Neural progenitor cell (in vitro differentiated cells): ENCODE measurements around the gene ZNF280C. TPM values are rescaled to one million over a fixed set of nuclear protein-coding genes. Genes with fewer than 3 reads are reported as not detected.

Source experiments
- DNase-seq: peaks from one replicate; pipeline ENCODE4 v3.0.0-alpha.2; 2016; ENCODE audit warnings: low spot score
- H2AFZ ChIP-seq: fragments of 200-600 bp; sonication (generic); replicated peaks from 2 replicates; pipeline ENCODE4 v1.6.1; 2016; ENCODE audit warnings: antibody characterized with exemption
- H3F3A ChIP-seq: fragments of 200-600 bp; sonication (generic); 2 replicates; pipeline ENCODE4 v1.6.1; 2016; ENCODE audit warnings: antibody characterized with exemption, low read depth
- H3K27ac ChIP-seq: fragments of 200-600 bp; sonication (generic); 2 replicates; pipeline ENCODE4 v1.5.1; 2016; ENCODE audit warnings: mild to moderate bottlenecking
- H3K27me3 ChIP-seq: fragments of 200-600 bp; sonication (generic); 2 replicates; pipeline ENCODE4 v1.6.1; 2016; ENCODE audit warnings: mild to moderate bottlenecking, moderate library complexity
- H3K36me3 ChIP-seq: fragments of 200-600 bp; sonication (generic); 2 replicates; pipeline ENCODE4 v1.5.1; 2016
- H3K4me1 ChIP-seq: fragments of 200-600 bp; sonication (generic); 2 replicates; pipeline ENCODE4 v1.6.1; 2016; ENCODE audit warnings: mixed run types
- H3K4me2 ChIP-seq: fragments of 200-600 bp; sonication (generic); 2 replicates; pipeline ENCODE4 v1.6.1; 2016
- H3K4me3 ChIP-seq: fragments of 200-600 bp; sonication (generic); 2 replicates; pipeline ENCODE4 v1.5.1; 2016
- H3K79me2 ChIP-seq: fragments of 200-600 bp; sonication (generic); 2 replicates; pipeline ENCODE4 v1.6.1; 2016; ENCODE audit warnings: low read depth
- H3K9ac ChIP-seq: fragments of 200-600 bp; sonication (generic); 2 replicates; pipeline ENCODE4 v1.6.1; 2016
- H3K9me3 ChIP-seq: fragments of 200-600 bp; sonication (generic); 2 replicates; pipeline ENCODE4 v1.5.1; 2016; ENCODE audit warnings: low read depth
- H4K20me1 ChIP-seq: fragments of 200-600 bp; sonication (generic); 2 replicates; pipeline ENCODE4 v1.6.1; 2016; ENCODE audit warnings: low read depth
- H3K27ac Mint-ChIP-seq: 3 replicates; pipeline ENCODE4 v1.8.0; 2021; ENCODE audit warnings: mixed read lengths
- H3K27me3 Mint-ChIP-seq: 2 replicates; pipeline ENCODE4 v1.8.0; 2022; ENCODE audit warnings: low read depth, mild to moderate bottlenecking, inconsistent platforms, moderate library complexity, mixed read lengths; ENCODE audit not compliant: insufficient read depth
- H3K36me3 Mint-ChIP-seq: 3 replicates; pipeline ENCODE4 v1.8.0; 2021; ENCODE audit warnings: mixed read lengths
- H3K4me1 Mint-ChIP-seq: 3 replicates; pipeline ENCODE4 v1.8.0; 2021; ENCODE audit warnings: mixed read lengths
- H3K4me3 Mint-ChIP-seq: 3 replicates; pipeline ENCODE4 v1.8.0; 2021; ENCODE audit warnings: mild to moderate bottlenecking, moderate library complexity, mixed read lengths
- H3K9me3 Mint-ChIP-seq: 3 replicates; pipeline ENCODE4 v1.8.0; 2020; ENCODE audit warnings: mixed read lengths
- EZH2 ChIP-seq: fragments of 200-600 bp; sonication (generic); IDR thresholded peaks from 2 replicates; pipeline ENCODE4 v1.6.1; 2017; ENCODE audit warnings: antibody characterized with exemption, mild to moderate bottlenecking, moderate library complexity
- EZH2phosphoT487 ChIP-seq: fragments of 200-600 bp; sonication (generic); IDR thresholded peaks from 2 replicates; pipeline ENCODE4 v1.6.1; 2017; ENCODE audit warnings: antibody characterized with exemption
- total RNA-seq: library from RNA; depleted of rRNA; stranded (reverse); fragments of >200 nt; gene quantifications from 2 replicates; pipeline ENCODE4 v1.2.3, GENCODE V29; 2015; ENCODE audit warnings: low replicate concordance
- TF ChIP-seq, protein P1 (sequence below): fragments of 200-600 bp; sonication (generic); IDR thresholded peaks from 2 replicates; pipeline ENCODE4 v1.5.1; 2017; ENCODE audit warnings: antibody characterized with exemption, mild to moderate bottlenecking

The ZNF280C gene
- total RNA-seq, 1 donor from 2014 or later = 41.8 TPM

DNA sequence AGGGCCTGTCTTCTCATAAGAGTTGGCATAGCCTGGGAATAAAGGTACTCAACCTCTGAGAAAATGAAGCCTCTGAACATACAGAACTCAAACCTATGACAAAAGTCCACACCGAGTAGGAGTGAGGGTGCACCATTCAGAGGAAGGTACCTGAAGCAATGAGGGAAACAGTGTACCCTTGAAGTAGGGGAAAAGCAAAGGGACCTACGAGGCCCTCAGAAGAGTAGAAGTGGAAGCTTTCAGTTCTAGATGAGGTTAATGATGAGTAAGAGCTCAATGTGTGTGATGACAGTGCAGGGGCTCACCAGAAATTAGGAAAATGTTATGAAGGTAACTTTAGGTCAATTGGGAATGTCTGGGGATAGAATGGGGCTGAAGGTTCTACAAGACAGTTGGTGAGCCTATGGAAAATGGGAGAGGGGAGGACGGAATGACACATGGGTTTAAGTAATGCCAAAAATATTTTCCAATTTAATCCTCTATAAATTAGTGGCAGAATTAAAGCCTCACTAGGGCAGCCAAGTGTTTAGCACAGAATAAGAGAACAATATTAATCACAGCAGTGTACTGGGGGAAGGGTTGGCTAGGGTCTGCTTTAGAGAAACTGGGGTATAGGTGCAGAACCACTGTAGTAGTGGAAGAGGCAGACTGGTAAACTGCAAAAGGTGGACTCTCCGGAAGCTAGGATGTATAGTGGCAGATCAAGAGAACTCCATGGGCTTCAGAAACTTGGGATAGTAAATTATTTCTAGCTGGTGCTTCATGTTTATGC, 57.1 kb downstream of the ZNF280C start:
- no peak for DNase-seq
- TF ChIP-seq, protein P1, sequence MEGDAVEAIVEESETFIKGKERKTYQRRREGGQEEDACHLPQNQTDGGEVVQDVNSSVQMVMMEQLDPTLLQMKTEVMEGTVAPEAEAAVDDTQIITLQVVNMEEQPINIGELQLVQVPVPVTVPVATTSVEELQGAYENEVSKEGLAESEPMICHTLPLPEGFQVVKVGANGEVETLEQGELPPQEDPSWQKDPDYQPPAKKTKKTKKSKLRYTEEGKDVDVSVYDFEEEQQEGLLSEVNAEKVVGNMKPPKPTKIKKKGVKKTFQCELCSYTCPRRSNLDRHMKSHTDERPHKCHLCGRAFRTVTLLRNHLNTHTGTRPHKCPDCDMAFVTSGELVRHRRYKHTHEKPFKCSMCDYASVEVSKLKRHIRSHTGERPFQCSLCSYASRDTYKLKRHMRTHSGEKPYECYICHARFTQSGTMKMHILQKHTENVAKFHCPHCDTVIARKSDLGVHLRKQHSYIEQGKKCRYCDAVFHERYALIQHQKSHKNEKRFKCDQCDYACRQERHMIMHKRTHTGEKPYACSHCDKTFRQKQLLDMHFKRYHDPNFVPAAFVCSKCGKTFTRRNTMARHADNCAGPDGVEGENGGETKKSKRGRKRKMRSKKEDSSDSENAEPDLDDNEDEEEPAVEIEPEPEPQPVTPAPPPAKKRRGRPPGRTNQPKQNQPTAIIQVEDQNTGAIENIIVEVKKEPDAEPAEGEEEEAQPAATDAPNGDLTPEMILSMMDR = no peak
- TF ChIP-seq EZH2phosphoT487 (no peak), EZH2 (no peak)
- Mint-ChIP-seq H3K27me3 (no peaks in the 10 kb centered on the region), H3K9me3 (no peaks in the 10 kb centered on the region), H3K36me3 (peaks cover 55% of the 10 kb centered on the region), H3K4me3 (no peak overlapping the region), H3K4me1 (no peaks in the 10 kb centered on the region), H3K27ac (no peak overlapping the region)
- no peaks in the 10 kb centered on the region for H3K9me3 ChIP-seq
- no peaks in the 10 kb centered on the region for H4K20me1 ChIP-seq
- H3K27ac ChIP-seq = no peak overlapping the region
- H3K4me2 ChIP-seq = no peak overlapping the region
- no peaks in the 10 kb centered on the region for H3K4me1 ChIP-seq
- H3K79me2 ChIP-seq = no peaks in the 10 kb centered on the region
- H3K4me3 ChIP-seq = no peak overlapping the region
- H3K36me3 ChIP-seq = peaks cover 29% of the 10 kb centered on the region
- no peak overlapping the region for H3K9ac ChIP-seq
- H2AFZ ChIP-seq = no peak overlapping the region
- H3K27me3 ChIP-seq = no peaks in the 10 kb centered on the region
- no peaks in the 10 kb centered on the region for H3F3A ChIP-seq

DNA sequence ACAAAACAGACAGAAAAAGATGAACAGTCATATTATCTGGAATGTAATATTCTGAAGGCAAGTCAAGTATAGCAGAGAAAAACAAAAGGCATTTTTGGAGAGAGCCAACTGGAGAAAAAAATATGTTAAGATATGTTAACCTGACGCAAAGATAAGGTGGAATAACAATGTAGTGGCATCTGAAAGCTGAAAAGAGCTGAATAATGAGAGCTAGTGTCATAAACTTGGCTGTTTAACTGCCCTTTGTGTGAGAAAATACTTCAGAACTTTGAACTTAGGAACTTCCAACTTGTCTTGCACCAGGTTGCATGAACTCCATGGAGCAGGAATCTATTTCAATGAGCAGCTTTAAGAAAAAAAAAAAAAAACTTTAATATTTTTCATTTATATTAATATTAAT, 64.1 kb downstream of the ZNF280C start:
- H3K9me3 Mint-ChIP-seq = no peaks in the 10 kb centered on the region
- no peaks in the 10 kb centered on the region for H4K20me1 ChIP-seq
- no peaks in the 10 kb centered on the region for H3K27me3 Mint-ChIP-seq
- no peaks in the 10 kb centered on the region for H3K4me1 ChIP-seq
- no peak for DNase-seq
- TF ChIP-seq EZH2phosphoT487 = no peak
- no peak for TF ChIP-seq EZH2
- TF ChIP-seq, protein P1 = no peak
- H3K4me1 Mint-ChIP-seq = no peaks in the 10 kb centered on the region
- H3K27me3 ChIP-seq = no peaks in the 10 kb centered on the region
- no peak overlapping the region for H3K27ac ChIP-seq
- H3K27ac Mint-ChIP-seq = no peak overlapping the region
- peaks cover 5% of the 10 kb centered on the region for H3K9me3 ChIP-seq
- no peak overlapping the region for H2AFZ ChIP-seq
- H3K9ac ChIP-seq = no peak overlapping the region
- peaks cover 31% of the 10 kb centered on the region for H3K36me3 Mint-ChIP-seq
- H3K36me3 ChIP-seq = peaks cover 18% of the 10 kb centered on the region
- no peaks in the 10 kb centered on the region for H3F3A ChIP-seq
- H3K4me3 ChIP-seq = no peak overlapping the region
- H3K4me3 Mint-ChIP-seq = no peak overlapping the region
- H3K79me2 ChIP-seq = no peaks in the 10 kb centered on the region
- H3K4me2 ChIP-seq = no peak overlapping the region

DNA sequence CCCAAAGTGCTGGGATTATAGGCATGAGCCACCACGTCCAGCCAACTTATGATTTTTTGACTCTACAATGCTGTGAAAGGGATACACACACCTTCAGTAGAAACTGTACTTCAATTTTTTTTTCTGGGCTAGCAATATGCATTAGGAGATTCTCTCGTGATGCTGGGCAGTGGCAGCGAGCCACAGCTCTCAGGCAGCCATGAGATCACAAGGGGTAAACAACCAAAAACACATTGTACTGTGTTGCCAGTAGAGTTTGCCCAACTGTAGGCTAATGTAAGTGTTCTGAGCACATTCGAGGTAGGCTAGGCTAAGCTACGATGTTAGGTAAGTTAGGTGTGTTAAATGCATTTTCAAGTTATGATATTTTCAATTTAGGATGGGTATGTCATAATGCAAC, 71.2 kb downstream of the ZNF280C start:
- no peak overlapping the region for H3K4me2 ChIP-seq
- H3K9me3 Mint-ChIP-seq = no peaks in the 10 kb centered on the region
- no peak overlapping the region for H2AFZ ChIP-seq
- H3K79me2 ChIP-seq = no peaks in the 10 kb centered on the region
- no peaks in the 10 kb centered on the region for H3K4me1 ChIP-seq
- H3K4me1 Mint-ChIP-seq = peaks cover under 1% of the 10 kb centered on the region
- H3K9ac ChIP-seq = no peak overlapping the region
- H4K20me1 ChIP-seq = no peaks in the 10 kb centered on the region
- peak overlapping the region; percentile 27 for H3K27ac Mint-ChIP-seq
- no peak overlapping the region for H3K4me3 Mint-ChIP-seq
- H3K9me3 ChIP-seq = peaks cover 5% of the 10 kb centered on the region
- H3K27me3 ChIP-seq = no peaks in the 10 kb centered on the region
- H3F3A ChIP-seq = no peaks in the 10 kb centered on the region
- no peak overlapping the region for H3K4me3 ChIP-seq
- no peaks in the 10 kb centered on the region for H3K36me3 ChIP-seq
- H3K27me3 Mint-ChIP-seq = peaks cover 2% of the 10 kb centered on the region
- DNase-seq = no peak
- no peak overlapping the region for H3K27ac ChIP-seq
- TF ChIP-seq, protein P1 = no peak
- no peak for TF ChIP-seq EZH2phosphoT487
- no peak for TF ChIP-seq EZH2
- peaks cover 5% of the 10 kb centered on the region for H3K36me3 Mint-ChIP-seq
